Nephron (organoid): Measurements from ENCODE around the gene KCNF1.

Experiments used
- H3K27ac Mint-ChIP-seq, 3 experiments: 2 replicates each; pipeline ENCODE4 v1.8.0; 2020; ENCODE audit warnings: mixed read lengths in 3 of 3, mild to moderate bottlenecking in 2 of 3, moderate library complexity in 1 of 3
- H3K27me3 Mint-ChIP-seq: 2 replicates; pipeline ENCODE4 v1.8.0; 2021; ENCODE audit warnings: low read depth, mild to moderate bottlenecking, moderate library complexity, mixed read lengths
- H3K36me3 Mint-ChIP-seq: 2 replicates; pipeline ENCODE4 v1.8.0; 2020; ENCODE audit warnings: low read depth, mixed read lengths
- H3K4me1 Mint-ChIP-seq: 2 replicates; pipeline ENCODE4 v1.8.0; 2020; ENCODE audit warnings: mixed read lengths
- H3K4me3 Mint-ChIP-seq, 3 experiments: 2 replicates each; pipeline ENCODE4 v1.8.0; 2020; ENCODE audit warnings: mild to moderate bottlenecking in 3 of 3, mixed read lengths in 3 of 3, moderate library complexity in 2 of 3
- H3K9me3 Mint-ChIP-seq: 2 replicates; pipeline ENCODE4 v1.8.0; 2020; ENCODE audit warnings: mixed read lengths
- CTCF ChIP-seq, 3 experiments: fragments of 200-600 bp; sonication (generic); IDR thresholded peaks; one replicate each; pipeline ENCODE4 v1.5.0; 2021; ENCODE audit warnings: antibody characterized with exemption in 3 of 3; ENCODE audit not compliant: unreplicated experiment in 3 of 3

The KCNF1 gene

GRCh38 chr2:10947446-10948187 lies 35.9 kb downstream of the KCNF1 start:
- H3K4me1 Mint-ChIP-seq: peaks cover 19% of the 10 kb centered on the region
- no peak overlapping the region for H3K4me3 Mint-ChIP-seq
- peaks cover 6% of the 10 kb centered on the region for H3K27me3 Mint-ChIP-seq
- no peaks in the 10 kb centered on the region for H3K36me3 Mint-ChIP-seq
- H3K27ac Mint-ChIP-seq: no peak overlapping the region
- TF ChIP-seq CTCF (IDR thresholded peaks at IDR 0.05; ENCODE audit: unreplicated experiment in 3 of 3): no peak
- peaks cover 4% of the 10 kb centered on the region for H3K9me3 Mint-ChIP-seq

GRCh38 chr2:10948188-10948564 lies 36.4 kb downstream of the KCNF1 start:
- Mint-ChIP-seq H3K36me3 (no peaks in the 10 kb centered on the region), H3K9me3 (peaks cover 6% of the 10 kb centered on the region), H3K4me1 (peaks cover 19% of the 10 kb centered on the region), H3K27me3 (peaks cover 6% of the 10 kb centered on the region), H3K27ac (no peak overlapping the region), H3K4me3 (no peak overlapping the region)
- TF ChIP-seq CTCF (IDR thresholded peaks at IDR 0.05; ENCODE audit: unreplicated experiment in 3 of 3): no peak

- H3K27me3 Mint-ChIP-seq: peaks cover 11% of the 10 kb centered on the region
- no peak overlapping the region for H3K27ac Mint-ChIP-seq
- H3K4me1 Mint-ChIP-seq: peaks cover 19% of the 10 kb centered on the region
- peaks cover 4% of the 10 kb centered on the region for H3K36me3 Mint-ChIP-seq
- no peak overlapping the region for H3K4me3 Mint-ChIP-seq
- no peak for TF ChIP-seq CTCF (IDR thresholded peaks at IDR 0.05; ENCODE audit: unreplicated experiment in 3 of 3)
- peaks cover 11% of the 10 kb centered on the region for H3K9me3 Mint-ChIP-seq
These were observed 37.0 kb downstream of the KCNF1 start for GRCh38 chr2:10948606-10949230.

- peaks cover 4% of the 10 kb centered on the region for H3K36me3 Mint-ChIP-seq
- H3K27ac Mint-ChIP-seq: no peak overlapping the region
- no peak overlapping the region for H3K4me3 Mint-ChIP-seq
- H3K9me3 Mint-ChIP-seq: peaks cover 11% of the 10 kb centered on the region
- TF ChIP-seq CTCF (IDR thresholded peaks at IDR 0.05; ENCODE audit: unreplicated experiment in 3 of 3): no peak
- peaks cover 19% of the 10 kb centered on the region for H3K4me1 Mint-ChIP-seq
- peaks cover 11% of the 10 kb centered on the region for H3K27me3 Mint-ChIP-seq
These were observed 38.1 kb downstream of the KCNF1 start for GRCh38 chr2:10949835-10950234.

- peaks cover 4% of the 10 kb centered on the region for H3K36me3 Mint-ChIP-seq
- H3K27me3 Mint-ChIP-seq: peaks cover 14% of the 10 kb centered on the region
- H3K4me3 Mint-ChIP-seq: no peak overlapping the region
- no peak overlapping the region for H3K27ac Mint-ChIP-seq
- H3K9me3 Mint-ChIP-seq: peaks cover 11% of the 10 kb centered on the region
- TF ChIP-seq CTCF (IDR thresholded peaks at IDR 0.05; ENCODE audit: unreplicated experiment in 3 of 3): no peak
- H3K4me1 Mint-ChIP-seq: peaks cover 14% of the 10 kb centered on the region
These were observed 40.1 kb downstream of the KCNF1 start for GRCh38 chr2:10951558-10952414.
